Loucy (cell line): ENCODE results near the gene DLG2.

Experiments used
- CTCF ChIP-seq: fragments of 200-600 bp; sonication (generic); conservative IDR thresholded peaks from 2 replicates; pipeline ENCODE4 v1.5.1; 2014; ENCODE audit warnings: mild to moderate bottlenecking, antibody characterized with exemption, low read length
- EZH2phosphoT487 ChIP-seq: fragments of 200-600 bp; IDR thresholded peaks from 2 replicates; pipeline ENCODE4 v1.6.1; 2018; ENCODE audit warnings: antibody characterized with exemption, mild to moderate bottlenecking, moderate library complexity, borderline replicate concordance

GRCh38 chr11:85620256-85620655 is 6.9 kb downstream of the DLG2 start:
- TF ChIP-seq CTCF (no peak), EZH2phosphoT487 (no peak)
